ENCODE data around the gene PARP3.

Gene PARP3

DNA sequence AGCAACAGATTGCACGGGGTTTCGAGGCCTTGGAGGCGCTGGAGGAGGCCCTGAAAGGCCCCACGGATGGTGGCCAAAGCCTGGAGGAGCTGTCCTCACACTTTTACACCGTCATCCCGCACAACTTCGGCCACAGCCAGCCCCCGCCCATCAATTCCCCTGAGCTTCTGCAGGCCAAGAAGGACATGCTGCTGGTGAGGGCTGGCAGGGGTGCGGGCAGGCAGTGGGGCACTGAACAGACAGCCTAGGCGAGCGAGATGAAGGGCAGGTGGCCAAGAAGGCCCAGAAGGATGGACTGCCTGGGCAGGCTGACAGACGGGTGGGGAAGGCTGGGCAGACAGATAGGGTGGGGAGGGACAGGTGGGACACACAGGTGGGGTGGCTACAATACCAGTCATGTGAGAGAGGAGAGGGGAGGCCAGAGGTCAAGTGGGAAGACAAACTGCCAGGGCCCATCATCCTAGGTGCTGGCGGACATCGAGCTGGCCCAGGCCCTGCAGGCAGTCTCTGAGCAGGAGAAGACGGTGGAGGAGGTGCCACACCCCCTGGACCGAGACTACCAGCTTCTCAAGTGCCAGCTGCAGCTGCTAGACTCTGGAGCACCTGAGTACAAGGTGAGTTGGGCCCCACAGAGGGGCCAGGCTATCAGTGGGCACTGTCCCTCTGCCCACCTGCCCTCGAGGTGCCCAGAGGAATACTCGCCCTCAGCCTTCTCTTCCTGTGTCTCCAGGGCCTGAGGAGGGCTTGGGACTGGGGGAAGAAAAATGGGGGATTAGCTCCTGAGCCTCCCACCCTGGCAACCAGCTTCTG, 3.1 kb downstream of the PARP3 start:
- TF ChIP-seq, protein P1, sequence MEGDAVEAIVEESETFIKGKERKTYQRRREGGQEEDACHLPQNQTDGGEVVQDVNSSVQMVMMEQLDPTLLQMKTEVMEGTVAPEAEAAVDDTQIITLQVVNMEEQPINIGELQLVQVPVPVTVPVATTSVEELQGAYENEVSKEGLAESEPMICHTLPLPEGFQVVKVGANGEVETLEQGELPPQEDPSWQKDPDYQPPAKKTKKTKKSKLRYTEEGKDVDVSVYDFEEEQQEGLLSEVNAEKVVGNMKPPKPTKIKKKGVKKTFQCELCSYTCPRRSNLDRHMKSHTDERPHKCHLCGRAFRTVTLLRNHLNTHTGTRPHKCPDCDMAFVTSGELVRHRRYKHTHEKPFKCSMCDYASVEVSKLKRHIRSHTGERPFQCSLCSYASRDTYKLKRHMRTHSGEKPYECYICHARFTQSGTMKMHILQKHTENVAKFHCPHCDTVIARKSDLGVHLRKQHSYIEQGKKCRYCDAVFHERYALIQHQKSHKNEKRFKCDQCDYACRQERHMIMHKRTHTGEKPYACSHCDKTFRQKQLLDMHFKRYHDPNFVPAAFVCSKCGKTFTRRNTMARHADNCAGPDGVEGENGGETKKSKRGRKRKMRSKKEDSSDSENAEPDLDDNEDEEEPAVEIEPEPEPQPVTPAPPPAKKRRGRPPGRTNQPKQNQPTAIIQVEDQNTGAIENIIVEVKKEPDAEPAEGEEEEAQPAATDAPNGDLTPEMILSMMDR (IDR thresholded peaks at IDR 0.05; ENCODE audit: control insufficient read depth, extremely low read depth, insufficient read depth), result no peak
- no peak for DNase-seq (ENCODE audit: low read depth)
- H3K4me3 ChIP-seq (ENCODE audit: low read depth, low read length), result no peak overlapping the region

DNA sequence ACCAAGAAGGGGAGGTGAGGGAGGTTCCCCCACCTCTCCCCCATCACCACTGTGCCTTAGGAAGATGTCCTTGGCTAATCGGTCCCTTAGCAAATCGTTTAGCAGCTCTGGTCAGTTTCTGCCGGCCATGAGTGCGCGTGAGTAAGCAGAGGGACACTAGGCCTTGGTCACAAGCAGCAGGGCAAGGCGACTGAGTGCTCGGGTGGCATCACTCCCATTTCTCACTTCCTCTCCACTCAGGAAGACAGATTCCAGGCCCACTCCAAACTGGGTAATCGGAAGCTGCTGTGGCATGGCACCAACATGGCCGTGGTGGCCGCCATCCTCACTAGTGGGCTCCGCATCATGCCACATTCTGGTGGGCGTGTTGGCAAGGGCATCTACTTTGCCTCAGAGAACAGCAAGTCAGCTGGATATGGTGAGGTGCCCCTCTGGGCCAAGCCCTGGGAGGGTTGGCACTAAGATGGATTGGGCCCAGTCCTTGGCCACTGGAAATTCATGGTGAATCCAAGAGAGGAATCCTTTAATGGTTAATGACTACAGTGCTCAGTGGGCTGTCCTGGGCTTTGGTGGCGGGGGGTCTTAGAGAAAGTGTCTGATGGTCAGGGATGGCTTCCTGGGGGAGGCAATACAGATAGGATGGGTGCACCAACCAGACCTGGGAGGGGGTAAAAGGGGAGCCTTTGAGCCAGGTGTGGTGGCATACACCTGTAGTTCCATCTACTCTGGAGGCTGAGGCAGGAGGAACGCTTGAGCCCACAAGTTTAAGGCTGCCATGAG, 4.0 kb downstream of the PARP3 start:
- no peak for DNase-seq (ENCODE audit: low read depth)
- TF ChIP-seq, protein P1 (IDR thresholded peaks at IDR 0.05; ENCODE audit: control insufficient read depth, extremely low read depth, insufficient read depth), result no peak
- no peak overlapping the region for H3K4me3 ChIP-seq (ENCODE audit: low read depth, low read length)

DNA sequence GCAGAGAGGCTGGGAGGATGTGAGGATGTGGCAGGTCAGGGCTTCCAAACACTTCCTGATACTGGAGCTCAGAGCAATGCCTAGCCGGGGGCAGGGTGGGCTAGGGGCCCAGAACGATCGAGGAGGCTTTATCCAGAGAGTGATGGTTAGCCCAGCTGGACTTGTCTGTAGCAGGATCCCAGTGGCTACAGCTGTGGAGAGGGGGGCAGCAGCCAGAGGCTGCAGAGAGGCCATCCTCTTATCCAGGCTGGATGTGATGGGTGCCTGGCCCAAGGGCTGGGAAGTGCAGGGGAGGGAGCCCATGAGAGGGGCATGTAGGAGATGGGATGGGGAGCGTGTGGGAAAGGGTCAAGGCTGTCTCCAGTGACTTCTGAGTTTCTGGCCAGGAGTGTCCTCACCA, 4.6 kb downstream of the PARP3 start:
- TF ChIP-seq, protein P1 (IDR thresholded peaks at IDR 0.05; ENCODE audit: control insufficient read depth, extremely low read depth, insufficient read depth), result no peak
- no peak for DNase-seq (ENCODE audit: low read depth)

DNA sequence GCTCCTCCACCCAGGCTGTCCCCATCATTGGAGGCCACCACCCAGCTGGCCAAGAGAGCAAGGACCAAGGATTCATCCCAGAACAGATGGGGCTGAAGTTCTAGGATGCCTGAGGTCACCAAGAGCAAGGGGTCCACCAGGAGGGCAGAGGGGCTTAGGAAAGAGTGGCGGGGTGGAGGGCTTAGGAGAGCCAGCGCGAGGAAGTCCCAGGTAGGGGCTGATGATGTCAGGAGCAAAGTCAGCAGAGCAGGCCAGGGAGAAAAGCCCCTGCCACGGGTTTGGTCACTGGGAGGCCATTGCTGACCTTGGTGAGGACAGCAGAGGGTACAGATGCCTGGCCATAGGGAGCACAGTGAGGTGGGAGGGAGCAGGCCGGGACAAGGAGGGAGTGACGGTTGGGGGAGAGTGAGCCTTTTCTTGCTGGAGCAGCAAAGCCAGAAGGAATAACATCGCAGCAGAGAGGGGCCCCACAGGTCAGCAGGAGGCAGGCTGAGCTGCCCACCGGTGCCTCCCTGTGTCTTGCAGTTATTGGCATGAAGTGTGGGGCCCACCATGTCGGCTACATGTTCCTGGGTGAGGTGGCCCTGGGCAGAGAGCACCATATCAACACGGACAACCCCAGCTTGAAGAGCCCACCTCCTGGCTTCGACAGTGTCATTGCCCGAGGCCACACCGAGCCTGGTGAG, 5.2 kb downstream of the PARP3 start:
- H3K4me3 ChIP-seq (ENCODE audit: low read depth, low read length), result no peak overlapping the region
- TF ChIP-seq, protein P1 (IDR thresholded peaks at IDR 0.05; ENCODE audit: control insufficient read depth, extremely low read depth, insufficient read depth), result no peak
- DNase-seq (ENCODE audit: low read depth), result no peak

More for the DNA sequence above, 4.6 kb downstream of the PARP3 start:
- H3K4me3 ChIP-seq (ENCODE audit: low read depth, low read length), result no peak overlapping the region

DNA sequence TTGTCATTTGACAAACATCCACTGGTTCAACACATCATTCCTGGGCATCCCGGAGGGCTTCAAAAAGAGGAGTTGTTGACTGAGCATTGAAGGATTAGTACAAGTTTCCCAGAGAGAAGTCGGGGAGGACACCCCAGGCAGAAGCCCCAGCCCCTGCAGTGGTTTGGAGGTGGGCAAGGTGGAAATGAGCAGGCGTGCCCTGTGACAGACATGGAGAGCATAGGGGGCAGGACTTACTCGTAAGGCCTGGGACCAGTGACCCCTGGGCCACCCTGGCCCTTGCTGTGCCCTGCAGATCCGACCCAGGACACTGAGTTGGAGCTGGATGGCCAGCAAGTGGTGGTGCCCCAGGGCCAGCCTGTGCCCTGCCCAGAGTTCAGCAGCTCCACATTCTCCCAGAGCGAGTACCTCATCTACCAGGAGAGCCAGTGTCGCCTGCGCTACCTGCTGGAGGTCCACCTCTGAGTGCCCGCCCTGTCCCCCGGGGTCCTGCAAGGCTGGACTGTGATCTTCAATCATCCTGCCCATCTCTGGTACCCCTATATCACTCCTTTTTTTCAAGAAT, 5.9 kb downstream of the PARP3 start:
- TF ChIP-seq, protein P1 (IDR thresholded peaks at IDR 0.05; ENCODE audit: control insufficient read depth, extremely low read depth, insufficient read depth), result no peak
- no peak for DNase-seq (ENCODE audit: low read depth)
- no peak overlapping the region for H3K4me3 ChIP-seq (ENCODE audit: low read depth, low read length)

DNA sequence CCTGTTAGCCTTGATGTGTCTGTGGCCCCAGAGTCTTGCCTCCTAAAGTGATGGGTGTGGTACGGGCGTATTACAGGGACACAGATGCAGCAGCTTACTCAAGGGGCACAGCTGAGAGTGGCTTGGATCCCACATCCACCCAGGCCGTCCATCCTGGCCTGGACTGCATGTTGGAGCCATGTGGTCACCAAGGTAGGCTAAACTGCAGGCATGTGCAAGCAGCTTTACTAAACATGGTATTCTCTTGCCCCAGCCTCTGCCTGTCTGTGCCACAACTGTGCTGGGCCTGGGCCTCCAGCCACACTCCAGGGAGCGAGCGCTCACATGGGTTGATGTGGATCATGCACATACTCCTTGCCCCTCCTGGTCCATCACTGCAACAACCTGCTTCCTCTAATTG, 7.0 kb downstream of the PARP3 start:
- TF ChIP-seq, protein P1 (IDR thresholded peaks at IDR 0.05; ENCODE audit: control insufficient read depth, extremely low read depth, insufficient read depth), result no peak
- no peak for DNase-seq (ENCODE audit: low read depth)

More for the DNA sequence above, 7.0 kb downstream of the PARP3 start:
- H3K4me3 ChIP-seq (ENCODE audit: low read depth, low read length), result no peak overlapping the region

Measured in LNCaP clone FGC (cell line).